SJSA1 (cell line): Measurements from ENCODE around the gene AP5B1. TPM values are rescaled to one million over a fixed set of nuclear protein-coding genes. Genes with fewer than 3 reads are reported as not detected.

Experiments
- DNase-seq, 2 experiments: peaks; one replicate each; pipeline ENCODE4 v3.0.0-alpha.2; 2015 to 2020; ENCODE audit warnings: low spot score in 2 of 2, low read depth in 1 of 2
- H3K27ac ChIP-seq: fragments of 250-450 bp; sonication (Bioruptor Pico); 2 replicates; pipeline ENCODE4 v1.5.1; 2020; ENCODE audit warnings: mild to moderate bottlenecking, moderate library complexity
- H3K27me3 ChIP-seq: fragments of 250-450 bp; sonication (Bioruptor Pico); replicated peaks from 2 replicates; pipeline ENCODE4 v1.5.1; 2020; ENCODE audit warnings: mild to moderate bottlenecking, moderate library complexity
- H3K36me3 ChIP-seq: fragments of 250-450 bp; sonication (Bioruptor Pico); 2 replicates; pipeline ENCODE4 v1.5.1; 2020; ENCODE audit warnings: mild to moderate bottlenecking
- H3K4me1 ChIP-seq: fragments of 250-450 bp; sonication (Bioruptor Pico); replicated peaks from 2 replicates; pipeline ENCODE4 v1.6.1; 2021; ENCODE audit warnings: mild to moderate bottlenecking
- H3K4me3 ChIP-seq: fragments of 250-450 bp; sonication (Bioruptor Pico); 2 replicates; pipeline ENCODE4 v1.5.1; 2020; ENCODE audit warnings: mild to moderate bottlenecking
- H3K9me3 ChIP-seq: fragments of 250-450 bp; sonication (Bioruptor Pico); replicated peaks from 2 replicates; pipeline ENCODE4 v1.5.1; 2020; ENCODE audit warnings: mild to moderate bottlenecking
- total RNA-seq: library from RNA; depleted of rRNA; stranded (reverse); fragments of >200 nt; shearing (Covaris generic); gene quantifications from 2 replicates; pipeline ENCODE4 v1.2.3, GENCODE V29; 2014; rRNA removed

The AP5B1 gene, protein sequence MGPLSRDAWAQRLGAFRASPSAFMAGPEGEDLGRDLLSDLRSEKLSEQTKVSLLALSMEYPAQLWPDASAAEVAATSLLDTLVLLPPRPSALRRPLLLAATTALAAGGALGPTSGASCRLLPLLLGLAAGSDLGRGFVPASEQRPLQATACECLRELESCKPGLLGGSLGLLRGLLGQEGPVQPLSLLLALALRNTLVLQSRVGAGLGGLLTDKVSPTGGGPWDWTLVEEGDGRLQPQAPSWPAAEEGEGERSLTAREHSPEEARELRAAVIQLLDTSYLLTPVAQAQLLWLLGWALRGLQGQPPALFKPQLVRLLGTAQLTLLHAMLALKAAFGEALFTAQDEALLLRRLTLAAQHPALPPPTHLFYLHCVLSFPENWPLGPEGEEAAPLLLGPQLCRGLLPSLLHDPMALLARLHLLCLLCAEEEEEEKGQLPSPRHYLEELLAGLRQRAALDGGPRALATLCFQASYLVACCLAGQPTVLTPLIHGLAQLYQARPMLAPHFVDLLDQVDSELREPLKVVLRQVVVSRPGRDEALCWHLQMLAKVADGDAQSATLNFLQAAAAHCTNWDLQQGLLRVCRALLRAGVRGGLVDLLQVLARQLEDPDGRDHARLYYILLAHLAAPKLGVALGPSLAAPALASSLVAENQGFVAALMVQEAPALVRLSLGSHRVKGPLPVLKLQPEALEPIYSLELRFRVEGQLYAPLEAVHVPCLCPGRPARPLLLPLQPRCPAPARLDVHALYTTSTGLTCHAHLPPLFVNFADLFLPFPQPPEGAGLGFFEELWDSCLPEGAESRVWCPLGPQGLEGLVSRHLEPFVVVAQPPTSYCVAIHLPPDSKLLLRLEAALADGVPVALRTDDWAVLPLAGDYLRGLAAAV
- total RNA-seq = 30.4 and 33.4 TPM in 2 replicates

DNA sequence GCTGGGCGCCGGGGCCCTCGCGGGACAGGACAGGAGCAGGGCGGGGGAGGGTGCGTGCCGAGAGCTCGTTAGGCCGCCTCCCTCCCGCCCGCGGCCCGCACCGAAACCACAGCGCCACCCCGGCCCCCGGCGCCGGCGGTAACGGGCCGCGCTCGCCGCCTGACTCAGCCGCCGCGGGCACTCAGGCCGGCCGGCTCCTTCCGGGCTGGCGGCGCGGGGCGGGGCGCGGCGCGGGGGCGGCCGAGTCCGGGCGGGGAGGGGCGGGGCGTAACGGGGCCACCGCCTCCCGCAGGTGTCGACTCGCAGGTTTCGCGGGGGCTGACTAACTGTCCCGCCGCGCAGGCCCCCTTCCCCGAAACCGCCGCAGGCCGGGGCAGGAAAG is at the start of gene AP5B1:
TSS of gene AP5B1 (minus strand) at position 207 of the 382 bp plus-strand sequence. CDS start 385 bp downstream, outside the sequence.
- Histone ChIP-seq H3K4me3 (peak within 1 kb of the TSS; percentile 95), H3K27ac (peak within 1 kb of the TSS; percentile 76), H3K9me3 (peaks cover 7% of the 10 kb centered on the region; the same call in 1 of the 2 replicates), H3K4me1 (peaks cover 25% of the 10 kb centered on the region), H3K36me3 (peaks cover 49% of the 10 kb centered on the region), H3K27me3 (peaks cover 14% of the 10 kb centered on the region)
- peak; percentile 78 to 82 for DNase-seq

DNA sequence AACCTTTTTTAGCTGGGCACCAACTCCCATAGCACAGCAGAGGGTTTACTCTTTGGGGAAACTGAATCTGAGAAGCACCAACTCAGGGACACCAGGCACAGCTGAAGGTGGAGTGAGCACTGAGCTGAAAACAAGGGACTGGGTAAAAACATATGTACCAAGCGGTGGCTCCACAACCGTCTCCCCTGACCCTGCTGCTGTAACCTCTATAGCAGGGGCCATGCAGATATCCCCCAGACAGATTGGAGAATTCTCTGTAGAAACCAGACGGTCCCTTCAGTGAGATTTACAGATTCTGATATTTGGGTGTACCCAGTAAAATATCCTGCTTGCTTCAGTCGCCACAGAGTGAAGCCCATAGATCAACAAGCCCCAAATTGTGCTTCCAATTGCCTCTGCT is 48.7 kb upstream of the AP5B1 start:
- peaks cover 3% of the 10 kb centered on the region; the same call in 1 of the 2 replicates for H3K9me3 ChIP-seq
- H3K27ac ChIP-seq = no peak overlapping the region
- H3K36me3 ChIP-seq = no peaks in the 10 kb centered on the region
- DNase-seq = no peak
- peaks cover 45% of the 10 kb centered on the region for H3K27me3 ChIP-seq
- no peak overlapping the region for H3K4me3 ChIP-seq
- peaks cover 15% of the 10 kb centered on the region for H3K4me1 ChIP-seq

DNA sequence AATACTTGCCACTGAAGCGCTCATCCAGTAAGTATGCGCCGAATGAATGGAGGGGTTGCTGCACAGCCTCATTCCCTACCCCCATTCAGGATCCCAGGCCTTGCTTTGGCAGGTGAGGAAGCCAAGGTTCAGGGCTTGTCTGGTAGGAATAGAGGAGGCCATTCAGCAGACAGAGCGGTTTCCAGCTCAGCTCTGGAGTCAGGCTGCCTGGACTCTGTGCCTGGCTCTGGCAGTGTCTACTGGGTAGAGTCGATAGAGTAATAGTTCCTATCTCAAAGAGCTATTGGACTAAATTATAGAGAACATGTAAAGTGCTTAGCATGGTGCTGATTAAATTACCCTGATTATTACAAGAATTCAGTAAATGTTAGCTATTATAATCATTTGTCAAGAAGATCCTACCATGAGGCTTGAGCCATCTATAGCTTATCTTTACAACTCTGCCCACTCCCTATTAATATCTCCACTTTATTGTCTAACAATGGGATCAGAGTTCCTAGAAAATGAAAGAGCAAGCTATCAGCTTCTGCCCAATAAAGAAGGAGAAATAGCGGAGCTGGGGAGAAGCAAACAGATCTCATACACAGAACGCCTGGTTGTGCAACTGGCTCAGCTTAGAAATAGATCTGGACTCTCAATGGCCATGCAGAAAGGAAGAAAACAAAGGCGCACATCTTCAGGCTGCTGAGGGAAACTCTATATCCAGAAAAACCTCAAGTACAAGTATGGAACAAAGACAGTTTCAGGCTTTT is 46.4 kb upstream of the AP5B1 start:
- H3K36me3 ChIP-seq = no peaks in the 10 kb centered on the region
- H3K4me1 ChIP-seq = no peaks in the 10 kb centered on the region
- H3K4me3 ChIP-seq = no peak overlapping the region
- H3K27me3 ChIP-seq = peaks cover 38% of the 10 kb centered on the region
- no peaks in the 10 kb centered on the region; the same call in 1 of the 2 replicates for H3K9me3 ChIP-seq
- no peak for DNase-seq
- no peak overlapping the region for H3K27ac ChIP-seq

DNA sequence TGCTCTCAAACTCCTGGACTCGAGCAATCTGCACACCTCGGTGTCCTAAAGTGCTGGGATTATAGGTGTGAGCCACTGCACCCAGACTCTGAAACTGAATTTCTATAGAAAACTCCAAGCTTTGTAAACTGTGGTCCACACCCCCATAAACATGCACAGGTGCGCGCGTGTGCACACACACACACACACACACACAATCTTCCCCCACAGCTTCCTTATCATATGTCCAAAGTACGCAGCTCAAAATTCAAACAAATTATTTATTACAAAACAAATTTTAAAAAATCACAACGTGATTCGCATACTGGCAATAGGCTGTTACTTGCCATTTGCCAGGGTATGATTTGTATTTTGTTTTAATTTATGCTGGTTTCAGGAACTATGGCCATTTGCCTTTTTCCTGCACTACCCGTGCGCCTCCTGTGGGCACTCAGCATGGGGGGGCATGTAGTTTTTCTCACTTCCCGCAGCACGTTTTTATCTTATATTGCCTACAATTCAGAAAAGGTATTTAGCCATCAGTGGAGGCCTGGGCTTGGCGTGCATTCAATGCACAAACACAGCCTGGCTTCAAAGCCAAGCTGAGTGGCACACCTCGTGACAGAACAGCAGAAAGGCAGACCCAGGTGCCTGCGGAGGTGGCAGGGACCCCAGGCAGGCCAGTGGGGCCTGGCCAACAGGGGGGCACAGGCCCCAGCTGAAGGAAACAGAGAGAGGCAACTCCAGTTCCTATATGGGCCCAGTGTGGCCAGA is 42.2 kb upstream of the AP5B1 start:
- H3K27me3 ChIP-seq = peaks cover 9% of the 10 kb centered on the region
- H3K9me3 ChIP-seq = peaks cover 4% of the 10 kb centered on the region; the same call in 1 of the 2 replicates
- H3K4me3 ChIP-seq = no peak overlapping the region
- H3K27ac ChIP-seq = no peak overlapping the region
- no peaks in the 10 kb centered on the region for H3K36me3 ChIP-seq
- DNase-seq = no peak
- peaks cover 3% of the 10 kb centered on the region for H3K4me1 ChIP-seq

DNA sequence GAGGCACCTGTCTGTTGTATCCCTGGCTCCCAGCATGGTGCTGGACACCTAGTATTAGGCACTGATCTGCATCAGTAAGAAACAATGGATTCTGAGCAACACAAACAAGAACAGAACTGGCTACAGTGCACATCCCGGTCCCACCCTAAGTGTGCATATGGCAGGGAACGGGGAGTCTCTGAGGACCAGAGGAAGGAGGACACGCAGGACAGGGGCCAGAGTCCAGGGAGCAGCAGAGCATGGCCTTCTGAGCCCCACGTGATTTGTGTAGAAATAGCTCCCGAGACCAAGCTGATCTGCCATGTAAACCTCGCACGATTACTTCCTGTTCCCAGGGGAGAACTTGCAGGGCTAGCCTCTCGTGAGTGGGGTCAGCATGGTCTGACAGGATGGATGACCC is 40.3 kb upstream of the AP5B1 start:
- Histone ChIP-seq H3K4me1 (peaks cover 10% of the 10 kb centered on the region), H3K9me3 (peaks cover 4% of the 10 kb centered on the region; the same call in 1 of the 2 replicates)

DNA sequence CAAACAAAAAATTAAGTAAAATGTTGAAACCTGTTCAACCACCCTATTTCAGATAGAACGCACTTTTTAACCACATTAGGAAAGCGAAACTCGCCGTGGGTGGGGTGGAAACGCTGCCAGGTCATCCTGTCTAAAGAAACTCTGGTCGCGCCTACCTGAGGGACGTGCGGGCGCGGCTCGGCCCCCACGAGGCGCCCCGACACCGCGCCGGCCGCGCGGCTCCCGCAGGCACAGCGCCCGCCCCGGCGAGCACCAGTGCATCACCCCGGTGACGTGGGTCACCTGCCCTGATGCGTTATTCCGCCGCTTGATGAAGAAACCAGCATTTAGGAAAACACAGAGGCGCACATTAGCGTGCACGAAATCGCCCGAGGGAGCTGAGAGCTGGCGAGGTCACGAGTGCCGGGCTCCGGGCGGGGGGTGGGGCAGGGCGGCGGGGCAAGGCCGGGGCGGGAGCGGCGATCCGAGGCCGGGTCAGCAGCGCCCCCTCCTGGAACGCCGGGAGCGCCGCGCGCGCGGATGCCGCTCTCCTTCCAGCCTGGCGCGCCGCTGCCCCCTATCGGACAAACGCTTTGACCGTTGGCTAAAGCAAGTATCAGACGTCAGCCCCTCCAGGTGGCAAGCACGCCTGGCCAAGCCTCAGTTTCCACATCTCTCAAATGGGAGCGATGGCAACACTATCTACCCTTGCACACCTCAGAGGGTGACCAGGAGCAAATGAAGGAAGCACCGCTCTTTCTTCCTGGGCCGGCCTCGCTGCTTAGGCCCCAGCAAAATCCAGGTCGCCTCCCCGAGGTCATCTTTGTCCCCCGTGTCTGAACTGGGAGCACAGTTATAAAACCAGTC is 37.3 kb upstream of the AP5B1 start:
- no peaks in the 10 kb centered on the region for H3K36me3 ChIP-seq
- DNase-seq = peak; percentile 94 to 98
- peak overlapping the region; percentile 52 for H3K4me3 ChIP-seq
- H3K27ac ChIP-seq = no peak overlapping the region
- H3K9me3 ChIP-seq = peaks cover 4% of the 10 kb centered on the region; the same call in 1 of the 2 replicates
- peaks cover 10% of the 10 kb centered on the region for H3K4me1 ChIP-seq
- peaks cover 4% of the 10 kb centered on the region; the same call in 1 of the 2 replicates for H3K27me3 ChIP-seq

More for the DNA sequence above, 40.3 kb upstream of the AP5B1 start:
- no peak for DNase-seq
- Histone ChIP-seq H3K36me3 (no peaks in the 10 kb centered on the region), H3K27ac (no peak overlapping the region), H3K27me3 (peaks cover 4% of the 10 kb centered on the region; the same call in 1 of the 2 replicates), H3K4me3 (no peak overlapping the region)

DNA sequence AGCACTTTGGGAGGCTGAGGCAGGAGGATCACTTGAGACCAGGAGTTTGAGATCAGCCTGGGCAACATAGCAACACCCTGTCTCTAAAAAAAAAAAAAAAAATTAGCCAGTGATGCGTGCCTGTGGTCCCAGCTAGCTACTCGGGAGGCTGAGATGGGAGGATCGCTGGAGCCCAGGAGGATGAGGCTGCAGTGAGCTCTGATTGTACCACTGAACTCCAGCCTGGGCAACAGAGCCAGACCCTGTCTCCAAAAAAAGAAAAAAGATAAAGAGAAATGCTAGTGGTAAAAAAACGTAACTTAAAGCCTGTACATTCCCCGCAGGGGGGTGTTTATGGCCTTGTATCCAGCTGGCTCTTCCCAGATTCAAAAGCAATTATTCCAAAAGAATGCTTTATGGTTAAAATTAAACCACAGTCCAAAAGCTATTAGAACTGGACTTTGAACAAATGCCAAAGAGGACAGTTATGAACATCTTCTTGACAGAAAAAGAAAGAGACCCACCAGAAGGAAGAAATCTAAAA is 36.6 kb upstream of the AP5B1 start:
- no peak overlapping the region for H3K27ac ChIP-seq
- peaks cover 4% of the 10 kb centered on the region; the same call in 1 of the 2 replicates for H3K9me3 ChIP-seq

DNA sequence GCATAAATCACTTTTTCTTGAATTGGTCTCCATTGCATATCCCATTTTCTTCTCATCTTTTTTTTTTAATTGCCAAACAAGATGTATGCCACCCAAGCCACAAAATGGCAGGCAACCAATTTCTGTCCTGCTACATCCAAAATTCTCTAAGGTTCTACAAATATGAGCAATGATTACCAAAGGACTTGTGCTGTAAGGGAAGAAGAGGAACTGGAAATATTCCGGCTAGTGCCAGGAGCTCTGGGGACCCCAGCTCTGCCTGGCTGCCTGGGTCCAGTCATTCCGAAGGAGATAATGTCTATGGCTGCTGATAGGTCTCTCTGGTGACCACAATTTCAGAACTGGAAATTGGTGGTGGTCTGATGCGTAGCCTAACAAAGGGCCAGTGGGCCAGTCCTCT is 35.9 kb upstream of the AP5B1 start:
- H3K4me1 ChIP-seq = peaks cover 10% of the 10 kb centered on the region
- H3K36me3 ChIP-seq = no peaks in the 10 kb centered on the region
- H3K4me3 ChIP-seq = no peak overlapping the region
- no peak overlapping the region for H3K27ac ChIP-seq
- H3K27me3 ChIP-seq = peaks cover 8% of the 10 kb centered on the region
- peaks cover 4% of the 10 kb centered on the region; the same call in 1 of the 2 replicates for H3K9me3 ChIP-seq
- DNase-seq = no peak

More for the DNA sequence above, 36.6 kb upstream of the AP5B1 start:
- peaks cover 1% of the 10 kb centered on the region; the same call in 1 of the 2 replicates for H3K27me3 ChIP-seq
- H3K4me3 ChIP-seq = peak overlapping the region; percentile 52
- no peak for DNase-seq
- H3K4me1 ChIP-seq = peaks cover 10% of the 10 kb centered on the region
- no peaks in the 10 kb centered on the region for H3K36me3 ChIP-seq

DNA sequence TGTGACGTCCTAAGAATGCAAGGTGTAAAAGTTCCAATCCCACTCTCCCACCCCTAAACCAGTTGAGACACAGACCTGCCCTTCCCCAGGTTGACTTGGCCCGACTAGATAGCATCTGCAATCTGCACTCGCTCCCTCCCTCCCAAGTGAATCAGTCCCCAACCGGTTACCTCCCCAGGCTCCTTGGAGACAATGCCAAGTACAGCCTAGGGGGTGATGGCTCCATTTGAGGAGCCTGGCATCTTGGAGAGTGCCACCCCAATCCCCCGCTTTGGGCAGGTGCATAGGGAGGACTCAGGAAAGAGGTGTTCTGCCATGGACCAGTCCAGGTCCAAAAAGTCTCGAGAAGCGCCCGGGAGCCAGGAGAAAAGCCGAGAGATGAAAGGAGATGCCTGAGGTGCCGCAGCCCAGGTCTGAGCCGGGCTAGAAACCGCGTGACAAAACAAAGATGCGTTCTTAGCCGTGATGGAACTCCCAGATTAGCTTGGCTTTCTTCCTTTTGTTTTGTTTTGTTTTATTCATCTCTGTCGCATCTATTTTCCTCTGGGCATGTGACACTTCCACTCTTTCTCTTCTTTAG is 34.3 kb upstream of the AP5B1 start:
- Histone ChIP-seq H3K9me3 (peaks cover 4% of the 10 kb centered on the region; the same call in 1 of the 2 replicates), H3K4me3 (no peak overlapping the region), H3K4me1 (peaks cover 10% of the 10 kb centered on the region), H3K27ac (no peak overlapping the region), H3K27me3 (peaks cover 22% of the 10 kb centered on the region), H3K36me3 (no peaks in the 10 kb centered on the region)
- no peak for DNase-seq

DNA sequence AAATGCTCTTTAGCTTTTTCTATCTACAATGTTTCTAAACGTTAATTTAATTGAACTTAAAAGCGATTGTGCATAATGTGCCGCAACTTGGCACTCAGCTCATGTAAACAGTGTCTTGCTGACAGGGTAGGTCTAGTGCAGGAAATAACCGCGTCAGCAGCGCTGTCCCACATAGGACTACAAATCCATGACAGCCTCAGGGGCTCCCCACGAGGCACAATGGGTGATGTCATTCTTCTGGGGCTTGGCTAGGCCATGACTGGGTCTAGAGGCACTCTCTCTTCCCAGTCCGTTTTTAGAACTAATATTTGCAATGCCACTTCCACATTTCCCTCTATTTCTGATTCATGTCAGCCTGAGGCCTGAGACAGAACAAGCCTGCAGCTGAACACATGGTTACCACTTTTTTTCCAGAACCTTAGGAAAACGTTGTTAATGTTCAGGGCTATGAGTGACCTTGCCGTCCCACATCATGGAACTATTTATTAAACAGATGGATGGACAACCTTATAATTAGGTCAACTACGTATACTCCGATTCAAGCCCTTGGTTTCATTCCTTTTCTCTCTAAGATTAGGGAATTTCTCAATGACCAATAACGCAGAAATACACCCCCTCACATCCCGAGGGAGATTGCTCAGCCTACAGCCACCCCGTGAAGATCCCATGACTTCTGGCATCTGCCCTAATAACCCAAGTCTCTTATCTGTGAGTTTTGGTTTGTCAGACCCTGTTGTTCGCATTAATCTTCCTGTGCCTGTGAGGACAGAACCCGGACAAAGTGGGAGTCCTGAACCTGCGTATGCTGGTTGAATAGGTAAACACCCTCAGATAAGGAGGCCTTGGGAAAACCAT is 33.6 kb upstream of the AP5B1 start:
- peaks cover 10% of the 10 kb centered on the region for H3K4me1 ChIP-seq
- no peak overlapping the region for H3K4me3 ChIP-seq

More for the DNA sequence above, 33.6 kb upstream of the AP5B1 start:
- H3K9me3 ChIP-seq = peaks cover 4% of the 10 kb centered on the region; the same call in 1 of the 2 replicates
- no peaks in the 10 kb centered on the region for H3K36me3 ChIP-seq
- H3K27ac ChIP-seq = no peak overlapping the region
- no peak for DNase-seq
- peaks cover 30% of the 10 kb centered on the region for H3K27me3 ChIP-seq
